Activated CD4-positive, CD25-positive, alpha-beta regulatory T cell treated with anti-CD3 and anti-CD28 coated beads, Interleukin-2, amount 50 U/mL, for 24 hours (primary cell): Measurements from ENCODE around the gene GAST.
A peak's percentile ranks its signal among the peaks of the same experiment; 100 is the strongest.
"Not testable (repeated sequence)": the region's sequence is repeated elsewhere in the genome, so short reads cannot be mapped to it uniquely, and the experiment has no call there.

ENCODE experiments used
- ATAC-seq, 2 donors: fragments of 150-1000 bp; cut with Tn5 transposase; one replicate each; pipeline ENCODE4 v1.10.0; 2021; ENCODE audit warnings: mild to moderate bottlenecking in 1 of 2, moderate library complexity in 1 of 2

GAST gene

GRCh38 chr17:41711669-41712400 is at the start of gene GAST:
GAST (plus strand) TSS chr17:41712331; CDS start chr17:41715437, 3,106 bp downstream.
- ATAC-seq = no peak

GRCh38 chr17:41663451-41664171 is 48.5 kb upstream of the GAST start:
- no peak for ATAC-seq

GRCh38 chr17:41664172-41664457 is 48.0 kb upstream of the GAST start:
- no peak for ATAC-seq

- ATAC-seq = no peak
Measured at GRCh38 chr17:41664587-41665565, 47.3 kb upstream of the GAST start.

GRCh38 chr17:41665566-41666236 is 46.4 kb upstream of the GAST start:
- ATAC-seq = peak; percentile 82 to 84

- peak; percentile 61 to 65 for ATAC-seq
Measured at GRCh38 chr17:41666237-41666641, 45.9 kb upstream of the GAST start.

- peak; percentile 50 to 52 for ATAC-seq
Measured at GRCh38 chr17:41666708-41667279, 45.3 kb upstream of the GAST start.

GRCh38 chr17:41667280-41668041 is 44.7 kb upstream of the GAST start:
- ATAC-seq = no peak

- ATAC-seq = peak; percentile 56 to 78
Measured at GRCh38 chr17:41672153-41672552, 40.0 kb upstream of the GAST start.

GRCh38 chr17:41675157-41676057 is 36.7 kb upstream of the GAST start:
- ATAC-seq = not testable (repeated sequence)

GRCh38 chr17:41676058-41676419 is 36.1 kb upstream of the GAST start:
- ATAC-seq = no peak

GRCh38 chr17:41678411-41678906 is 33.7 kb upstream of the GAST start:
- no peak for ATAC-seq

GRCh38 chr17:41678907-41679739 is 33.0 kb upstream of the GAST start:
- ATAC-seq = peak; percentile 94

GRCh38 chr17:41679740-41680425 is 32.2 kb upstream of the GAST start:
- ATAC-seq = no peak

GRCh38 chr17:41680426-41681040 is 31.6 kb upstream of the GAST start:
- no peak for ATAC-seq

- ATAC-seq = no peak
Measured at GRCh38 chr17:41681776-41682175, 30.4 kb upstream of the GAST start.

- ATAC-seq = no peak
Measured at GRCh38 chr17:41682631-41683030, 29.5 kb upstream of the GAST start.

GRCh38 chr17:41683441-41684007 is 28.6 kb upstream of the GAST start:
- ATAC-seq = no peak
